MM.1S (cell line): ENCODE results near the gene BMERB1.

Source experiments
- EZH2 ChIP-seq: fragments of 300-600 bp; sonication (generic); optimal IDR thresholded peaks from 2 replicates; pipeline ENCODE3; 2017; ENCODE audit warnings: low read depth, mild to moderate bottlenecking, antibody characterized with exemption, low read length, mixed read lengths
- EZH2phosphoT487 ChIP-seq: fragments of 300-600 bp; sonication (generic); IDR thresholded peaks from 2 replicates; pipeline ENCODE4 v1.6.1; 2018; ENCODE audit warnings: antibody characterized with exemption, low read length
- TF ChIP-seq, protein P1 (sequence below): fragments of 300-600 bp; sonication (generic); IDR thresholded peaks from 2 replicates; pipeline ENCODE4 v1.5.1; 2016; ENCODE audit warnings: antibody characterized with exemption, low read length, mixed read lengths

DNA sequence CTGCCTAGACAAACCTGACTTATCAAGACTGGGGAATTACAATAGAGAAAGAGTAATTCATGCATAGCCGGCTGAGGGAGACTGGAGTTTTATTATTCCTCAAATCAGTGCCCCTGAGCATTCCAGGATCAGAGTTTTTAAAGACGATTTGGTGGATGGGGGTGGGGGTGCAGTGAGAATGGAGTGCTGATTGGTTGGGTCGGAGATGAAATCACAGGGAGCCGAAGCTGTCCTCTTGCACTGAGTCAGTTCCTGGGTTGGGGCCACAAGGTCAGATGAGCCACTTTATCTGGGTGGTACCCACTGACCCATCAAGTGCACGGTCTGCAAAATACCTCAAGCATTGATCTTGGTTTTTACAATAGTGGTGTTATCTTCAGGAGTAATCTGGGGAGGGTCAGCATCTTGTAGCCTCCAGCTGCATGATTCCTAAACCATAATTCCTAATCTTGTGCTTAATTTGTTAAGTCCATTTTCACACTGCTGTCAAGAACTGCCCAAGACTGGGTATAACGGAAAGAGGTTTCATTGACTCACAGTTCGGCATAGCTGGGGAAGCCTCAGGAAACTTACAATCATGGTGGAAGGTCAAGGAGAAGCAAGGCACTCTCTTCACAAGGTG, 139.0 kb downstream of the BMERB1 start:
- TF ChIP-seq EZH2 (no peak), EZH2phosphoT487 (no peak)
- TF ChIP-seq, protein P1, sequence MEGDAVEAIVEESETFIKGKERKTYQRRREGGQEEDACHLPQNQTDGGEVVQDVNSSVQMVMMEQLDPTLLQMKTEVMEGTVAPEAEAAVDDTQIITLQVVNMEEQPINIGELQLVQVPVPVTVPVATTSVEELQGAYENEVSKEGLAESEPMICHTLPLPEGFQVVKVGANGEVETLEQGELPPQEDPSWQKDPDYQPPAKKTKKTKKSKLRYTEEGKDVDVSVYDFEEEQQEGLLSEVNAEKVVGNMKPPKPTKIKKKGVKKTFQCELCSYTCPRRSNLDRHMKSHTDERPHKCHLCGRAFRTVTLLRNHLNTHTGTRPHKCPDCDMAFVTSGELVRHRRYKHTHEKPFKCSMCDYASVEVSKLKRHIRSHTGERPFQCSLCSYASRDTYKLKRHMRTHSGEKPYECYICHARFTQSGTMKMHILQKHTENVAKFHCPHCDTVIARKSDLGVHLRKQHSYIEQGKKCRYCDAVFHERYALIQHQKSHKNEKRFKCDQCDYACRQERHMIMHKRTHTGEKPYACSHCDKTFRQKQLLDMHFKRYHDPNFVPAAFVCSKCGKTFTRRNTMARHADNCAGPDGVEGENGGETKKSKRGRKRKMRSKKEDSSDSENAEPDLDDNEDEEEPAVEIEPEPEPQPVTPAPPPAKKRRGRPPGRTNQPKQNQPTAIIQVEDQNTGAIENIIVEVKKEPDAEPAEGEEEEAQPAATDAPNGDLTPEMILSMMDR, result no peak
